Measurements from ENCODE around the gene IFI27L2. TPM values are rescaled to one million over a fixed set of nuclear protein-coding genes. Genes with fewer than 3 reads are reported as not detected.

IFI27L2 gene, protein sequence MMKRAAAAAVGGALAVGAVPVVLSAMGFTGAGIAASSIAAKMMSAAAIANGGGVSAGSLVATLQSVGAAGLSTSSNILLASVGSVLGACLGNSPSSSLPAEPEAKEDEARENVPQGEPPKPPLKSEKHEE
- total RNA-seq: 3.4 and 4.2 TPM in 2 replicates

DNA sequence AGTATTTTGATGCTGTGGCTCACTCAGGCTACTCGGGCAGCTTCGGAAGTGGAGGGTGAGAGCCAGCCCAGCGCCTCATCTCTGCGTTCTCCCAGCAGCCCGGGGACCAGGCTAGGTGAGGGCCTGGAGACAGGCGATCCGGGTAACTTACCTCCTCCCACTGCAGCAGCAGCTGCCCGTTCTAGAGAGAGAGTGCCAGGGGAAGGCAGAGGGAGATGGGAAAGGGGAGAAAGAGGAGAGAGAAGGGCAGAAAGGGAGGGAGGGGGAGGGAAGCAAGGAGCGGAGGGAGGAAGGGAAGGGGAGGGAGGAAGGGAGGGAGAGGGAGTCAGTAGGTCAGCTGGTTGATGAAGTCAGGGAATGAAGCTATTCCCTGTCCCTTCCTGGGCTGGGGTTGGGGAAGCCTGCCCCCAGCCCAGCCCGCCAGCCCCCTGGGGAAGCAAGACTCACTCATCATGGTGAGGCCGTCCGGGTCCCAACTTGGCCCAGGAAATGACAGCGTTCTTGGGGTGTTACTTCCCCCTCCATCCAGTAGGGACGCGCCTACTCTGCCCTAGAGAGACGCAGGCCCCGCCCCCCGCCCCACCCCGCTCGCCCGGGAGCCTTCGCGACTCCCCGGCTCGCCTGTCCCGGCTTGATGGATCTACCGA lies at the start of gene IFI27L2:
IFI27L2 (minus strand) TSS at position 494 of the 647 bp plus-strand sequence; CDS start at position 454, 40 bp downstream.

DNA sequence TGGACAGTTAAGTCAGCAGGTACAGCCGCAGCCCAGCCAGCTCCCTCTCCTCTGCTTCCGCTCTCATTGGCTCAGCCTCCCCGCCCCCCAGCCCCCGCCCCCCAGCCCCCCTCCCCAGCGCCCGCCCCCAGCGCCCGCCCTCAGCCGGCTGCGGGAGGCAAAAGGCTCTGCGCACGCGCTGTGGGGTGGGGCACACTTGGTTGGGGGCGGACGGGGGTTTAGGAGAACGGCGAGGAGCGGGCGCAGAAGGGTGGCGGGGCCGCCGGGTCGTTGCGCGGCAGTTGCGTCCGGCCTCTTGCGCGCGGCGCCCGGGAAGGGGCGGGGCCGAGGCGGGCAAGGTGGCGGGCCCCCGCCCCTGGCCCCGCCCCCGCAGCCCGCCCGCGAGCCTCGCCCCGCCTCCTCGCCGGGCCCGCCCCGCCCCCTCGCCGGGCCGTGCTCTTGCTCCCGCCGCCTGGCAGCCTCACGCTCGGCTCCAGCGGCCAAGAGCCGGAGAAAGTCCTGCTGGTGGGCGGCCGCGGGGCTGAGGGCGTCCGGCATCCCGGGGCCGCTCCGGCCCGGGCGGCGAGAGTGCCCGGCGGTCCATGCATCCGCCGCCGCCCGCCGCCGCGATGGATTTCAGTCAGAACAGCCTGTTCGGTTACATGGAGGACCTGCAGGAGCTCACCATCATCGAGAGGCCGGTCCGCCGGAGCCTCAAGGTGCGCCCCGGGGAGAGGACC lies 44.6 kb upstream of the IFI27L2 start, which contains the start of gene PPP4R4:
PPP4R4 (plus strand) TSS at position 438 of the 719 bp plus-strand sequence; CDS start at position 582, 144 bp downstream.

DNA sequence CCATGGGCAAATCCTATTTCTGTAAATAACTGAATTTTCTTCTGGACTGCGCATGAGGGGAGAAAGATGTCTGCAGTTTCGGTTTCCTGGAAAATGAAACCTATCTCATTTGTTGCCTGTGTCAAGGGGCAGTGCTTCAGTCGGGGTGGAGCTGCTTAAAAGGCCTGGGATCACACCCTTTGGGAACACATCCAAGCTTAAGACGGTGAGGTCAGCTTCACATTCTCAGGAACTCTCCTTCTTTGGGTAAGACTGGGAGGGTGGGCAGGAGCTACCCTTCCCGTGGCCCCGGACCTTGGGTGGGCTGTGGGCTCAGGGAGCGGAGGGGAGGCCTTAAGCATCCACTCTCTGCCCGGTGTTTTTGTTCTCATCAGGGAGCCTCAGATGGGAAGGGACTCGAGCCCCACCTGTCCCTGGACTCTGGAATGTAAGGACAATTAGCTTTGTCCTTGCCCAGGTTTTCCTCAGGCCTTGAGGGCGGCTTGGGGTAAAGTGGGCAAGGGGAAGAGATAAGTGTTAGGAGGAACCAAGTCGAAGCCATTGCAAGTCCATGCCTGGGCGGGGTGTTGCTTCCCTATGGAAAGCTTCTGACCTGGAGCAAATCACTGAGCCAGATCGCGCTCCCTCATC lies 18.7 kb downstream of the IFI27L2 start, which contains the start of gene IFI27:
IFI27 (plus strand) TSS at position 185 of the 630 bp plus-strand sequence.

DNA sequence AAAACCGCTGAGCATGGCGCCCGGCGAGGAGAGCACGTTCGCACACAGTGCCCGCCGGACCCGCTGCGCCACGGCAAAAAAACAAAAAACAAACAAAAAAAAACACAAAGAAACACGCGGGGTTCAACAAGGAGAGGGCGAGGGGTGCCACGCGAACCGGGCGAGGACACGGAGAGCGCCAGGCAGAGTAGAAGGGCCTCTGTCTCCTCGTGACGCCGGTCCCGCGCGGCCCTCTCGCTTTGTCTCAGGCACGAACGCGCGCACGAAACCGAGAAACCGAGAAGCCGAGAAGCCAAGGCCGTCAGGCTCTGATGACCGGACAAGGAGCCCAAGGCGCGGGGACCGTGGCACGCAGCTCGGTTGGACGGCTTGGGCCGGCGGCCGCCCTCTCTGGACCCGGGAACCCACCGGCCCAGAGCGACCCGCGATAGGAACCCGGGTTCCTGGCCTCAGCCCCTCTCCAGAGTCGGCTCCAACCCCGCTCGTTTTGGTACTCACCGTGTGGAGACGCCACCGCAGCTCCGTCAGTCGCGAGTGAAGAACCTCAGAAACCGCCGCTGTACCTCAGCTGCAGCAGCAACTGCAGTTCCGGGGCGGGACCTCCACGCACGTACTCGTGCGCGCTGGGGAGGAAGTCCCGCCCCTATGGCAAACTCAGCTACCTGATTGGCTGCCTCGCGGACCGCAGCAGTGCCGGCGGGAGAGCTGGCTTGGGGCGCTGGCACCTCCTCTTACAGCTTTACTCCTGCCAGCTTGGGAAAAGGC lies 48.6 kb downstream of the IFI27L2 start, which contains the start of the genes DDX24 and IFI27L1:
DDX24 (minus strand) TSS at position 582 of the 765 bp plus-strand sequence. CDS start 1,460 bp downstream, outside the sequence.
IFI27L1 (plus strand) TSS at position 690 of the 765 bp plus-strand sequence. CDS start 15,628 bp downstream, outside the sequence.

Other genes with a start within 250 kb of the IFI27L2 start
- gene FAM181A, start 202.3 kb downstream of the IFI27L2 start, total RNA-seq: not detected in 2 replicates
- not detected in 2 replicates for gene ASB2, start 153.0 kb downstream of the IFI27L2 start, total RNA-seq
- not detected in 2 replicates for gene CCDC197, start 132.3 kb downstream of the IFI27L2 start, total RNA-seq
- gene OTUB2, start 103.3 kb downstream of the IFI27L2 start, total RNA-seq: 0.11 and 0.60 TPM in 2 replicates
- gene DDX24, start 48.4 kb downstream of the IFI27L2 start, total RNA-seq: 75.4 and 103 TPM in 2 replicates
- 8.3 and 11.6 TPM in 2 replicates for gene IFI27L1, start 48.3 kb downstream of the IFI27L2 start, total RNA-seq
- gene IFI27, start 18.9 kb downstream of the IFI27L2 start, total RNA-seq: 2.2 and 4.7 TPM in 2 replicates
- gene PPP4R4, start 44.7 kb upstream of the IFI27L2 start, total RNA-seq: not detected in 2 replicates
- gene SERPINA10, start 163.7 kb upstream of the IFI27L2 start, total RNA-seq: not detected in 2 replicates
- not detected in 2 replicates for gene SERPINA6, start 193.7 kb upstream of the IFI27L2 start, total RNA-seq
- gene SERPINA2, start 237.1 kb upstream of the IFI27L2 start, total RNA-seq: not detected in 2 replicates

Measured in dermis lymphatic vessel endothelial cell (primary cell).